HCT116 (cell line): ENCODE results near the gene DNM3. TPM values are rescaled to one million over a fixed set of nuclear protein-coding genes. Genes with fewer than 3 reads are reported as not detected.

Source experiments
- ATAC-seq: fragments of 200-7000 bp; cut with Tn5 transposase; 2 replicates; pipeline ENCODE4 v1.9.1; 2020; ENCODE audit warnings: mild to moderate bottlenecking, moderate library complexity
- BruUV-seq: library from RNA; stranded (reverse); fragments of 400-500 nt; replicated peaks from 2 replicates; lab custom pipeline; 2021; lab: Mats Ljungman, UMichigan
- CTCF ChIA-PET: fragments of 300-600 bp; sonication (Branson Sonifier 250); formaldehyde crosslinking; loops from one replicate; lab custom pipeline; 2021; ENCODE audit warnings: antibody characterized with exemption; lab: Charles Lee
- POLR2A ChIA-PET: fragments of 300-600, 350-600 bp; sonication (Branson Sonifier 250); formaldehyde crosslinking; loops from one replicate; lab custom pipeline; 2021; ENCODE audit warnings: antibody characterized with exemption; lab: Charles Lee
- RAD21 ChIA-PET, 2 experiments: fragments of 300-600 bp; sonication (Branson Sonifier 250); formaldehyde crosslinking; loops; one replicate each; lab custom pipeline; 2023; ENCODE audit warnings: low total read pairs in 2 of 2; ENCODE audit not compliant: uncharacterized antibody in 2 of 2, unreplicated experiment in 2 of 2, low non-redundant PET in 1 of 2; lab: Charles Lee
- DNase-seq: peaks from one replicate; pipeline ENCODE4 v3.0.0-alpha.2; 2010; ENCODE audit warnings: low read depth, low spot score
- H2AFZ ChIP-seq: fragments of 200-600 bp; shearing (Covaris generic), sonication (generic); 2 replicates; pipeline ENCODE4 v1.6.1; 2017; ENCODE audit warnings: low read depth, mixed run types, mixed read lengths, antibody characterized with exemption, low read length; ENCODE audit not compliant: poor library complexity, severe bottlenecking
- H3K27ac ChIP-seq: 2 replicates; pipeline ENCODE4 v1.5.1; 2012; ENCODE audit warnings: low read depth, low read length
- H3K27me3 ChIP-seq: fragments of 200-600 bp; sonication (generic); 2 replicates; pipeline ENCODE4 v1.6.1; 2016; ENCODE audit warnings: mixed run types, low read length, mixed read lengths; ENCODE audit not compliant: insufficient read depth
- H3K36me3 ChIP-seq, 2 experiments: fragments of 200-500 bp in 1 of 2; fragments of 200-600 bp in 1 of 2; sonication (Bioruptor generic) in 1 of 2; sonication (generic) in 1 of 2; 2 replicates each; pipeline versions ENCODE4 v1.5.1 to v1.6.1; 2014 to 2016; ENCODE audit warnings: low read length in 2 of 2, inconsistent platforms in 1 of 2, mixed read lengths in 1 of 2, mixed run types in 1 of 2; ENCODE audit not compliant: insufficient read depth in 2 of 2, control insufficient read depth in 1 of 2
- H3K4me1 ChIP-seq, 2 experiments: fragments of 200-600 bp in 1 of 2; sonication (generic) in 1 of 2; 2 replicates each; pipeline versions ENCODE4 v1.5.1 to v1.6.1; 2012 to 2017; ENCODE audit warnings: low read length in 2 of 2, inconsistent platforms in 1 of 2, mild to moderate bottlenecking in 1 of 2, mixed read lengths in 1 of 2, mixed run types in 1 of 2, moderate library complexity in 1 of 2; ENCODE audit not compliant: insufficient read depth in 2 of 2, control insufficient read depth in 1 of 2
- H3K4me2 ChIP-seq: fragments of 200-600 bp; sonication (generic); 2 replicates; pipeline ENCODE4 v1.6.1; 2017; ENCODE audit warnings: mixed run types, low read length, mixed read lengths
- H3K4me3 ChIP-seq, 2 experiments: fragments of 200-600 bp in 1 of 2; sonication (generic) in 1 of 2; replicated peaks in 1 of 2; 2 replicates each; pipeline ENCODE4 v1.5.1; 2011 to 2016; ENCODE audit warnings: low read length in 2 of 2, control low read depth in 1 of 2, low read depth in 1 of 2, mild to moderate bottlenecking in 1 of 2, mixed read lengths in 1 of 2, mixed run types in 1 of 2
- H3K79me2 ChIP-seq: fragments of 200-600 bp; sonication (generic); 2 replicates; pipeline ENCODE4 v1.6.1; 2017; ENCODE audit warnings: mild to moderate bottlenecking, mixed run types, low read length, moderate library complexity, mixed read lengths; ENCODE audit not compliant: insufficient read depth
- H3K9ac ChIP-seq: fragments of 200-600 bp; sonication (generic); 2 replicates; pipeline ENCODE4 v1.6.1; 2016; ENCODE audit warnings: low read length, mixed read lengths
- H3K9me2 ChIP-seq: fragments of 200-600 bp; sonication (generic), shearing (Covaris generic); 2 replicates; pipeline ENCODE4 v1.6.1; 2017; ENCODE audit warnings: mixed run types, mild to moderate bottlenecking, moderate library complexity; ENCODE audit not compliant: insufficient read depth
- H3K9me3 ChIP-seq, 2 experiments: fragments of 200-500 bp in 1 of 2; fragments of 200-600 bp in 1 of 2; sonication (Bioruptor generic) in 1 of 2; sonication (generic) in 1 of 2; 2 replicates each; pipeline ENCODE4 v1.6.1; 2014 to 2017; ENCODE audit warnings: low read length in 2 of 2, mixed read lengths in 2 of 2, inconsistent platforms in 1 of 2, low read depth in 1 of 2, mild to moderate bottlenecking in 1 of 2, mixed run types in 1 of 2, moderate library complexity in 1 of 2; ENCODE audit not compliant: control insufficient read depth in 1 of 2, insufficient read depth in 1 of 2
- H4K20me1 ChIP-seq: fragments of 200-600 bp; sonication (generic), shearing (Covaris generic); 2 replicates; pipeline ENCODE4 v1.6.1; 2017; ENCODE audit warnings: mixed run types, mild to moderate bottlenecking, moderate library complexity; ENCODE audit not compliant: insufficient read depth
- CBX3 ChIP-seq: IDR thresholded peaks from 2 replicates; pipeline ENCODE4 v1.6.1; 2012; ENCODE audit warnings: low read depth
- CEBPB ChIP-seq: IDR thresholded peaks from 2 replicates; pipeline ENCODE4 v1.6.1; 2012; ENCODE audit warnings: low read depth
- ELF1 ChIP-seq: IDR thresholded peaks from 2 replicates; pipeline ENCODE4 v1.6.1; 2012; ENCODE audit warnings: low read depth, borderline replicate concordance
- POLR2A ChIP-seq: IDR thresholded peaks from 2 replicates; pipeline ENCODE4 v1.7.0; 2011; ENCODE audit warnings: borderline replicate concordance; ENCODE audit not compliant: insufficient read depth, insufficient read length; ENCODE audit errors: extremely low read depth
- SIN3A ChIP-seq: IDR thresholded peaks from 2 replicates; pipeline ENCODE4 v1.6.1; 2012; ENCODE audit warnings: low read depth
- SP1 ChIP-seq: IDR thresholded peaks from 2 replicates; pipeline ENCODE4 v1.6.1; 2012; ENCODE audit warnings: low read depth
- YY1 ChIP-seq: IDR thresholded peaks from 2 replicates; pipeline ENCODE4 v1.6.1; 2011; ENCODE audit warnings: low read length, low read depth, moderate library complexity, mild to moderate bottlenecking; ENCODE audit not compliant: insufficient replicate concordance; ENCODE audit errors: extremely low read depth
- ZFX ChIP-seq: fragments of 450-650 bp; IDR thresholded peaks from 2 replicates; pipeline ENCODE4 v1.6.1; 2017
- intact Hi-C: fragments of 100-400 bp; cut with micrococcal nuclease; formaldehyde crosslinking; loops from 2 replicates; pipeline ENCODE4 v1.10.0; 2022
- total RNA-seq: library from RNA; stranded (reverse); gene quantifications from one replicate; pipeline ENCODE4 v1.2.1, GENCODE V29; 2021; ENCODE audit not compliant: unreplicated experiment
- TF ChIP-seq, protein P1 (sequence below), 3 experiments: fragments of 200-600 bp in 1 of 3; sonication (generic) in 1 of 3; IDR thresholded peaks in 2 of 3; conservative IDR thresholded peaks in 1 of 3; 2 replicates each; pipeline ENCODE4 v1.5.1; 2012 to 2017; ENCODE audit warnings: low read depth in 2 of 3, low read length in 2 of 3, antibody characterized with exemption in 1 of 3, borderline replicate concordance in 1 of 3, control low read depth in 1 of 3, mild to moderate bottlenecking in 1 of 3, mixed read lengths in 1 of 3, mixed run types in 1 of 3, moderate library complexity in 1 of 3; ENCODE audit not compliant: insufficient read depth in 1 of 3
- TF ChIP-seq, protein P2 (sequence below): IDR thresholded peaks from 2 replicates; pipeline ENCODE4 v1.6.1; 2012; ENCODE audit warnings: low read depth
- TF ChIP-seq, protein P3 (sequence below): IDR thresholded peaks from 2 replicates; pipeline ENCODE4 v1.6.1; 2011; ENCODE audit warnings: mild to moderate bottlenecking, low read length, moderate library complexity; ENCODE audit not compliant: insufficient replicate concordance; ENCODE audit errors: extremely low read depth

The DNM3 gene
- total RNA-seq, 1 experiment from 2014 or later: 3.1 TPM

DNA sequence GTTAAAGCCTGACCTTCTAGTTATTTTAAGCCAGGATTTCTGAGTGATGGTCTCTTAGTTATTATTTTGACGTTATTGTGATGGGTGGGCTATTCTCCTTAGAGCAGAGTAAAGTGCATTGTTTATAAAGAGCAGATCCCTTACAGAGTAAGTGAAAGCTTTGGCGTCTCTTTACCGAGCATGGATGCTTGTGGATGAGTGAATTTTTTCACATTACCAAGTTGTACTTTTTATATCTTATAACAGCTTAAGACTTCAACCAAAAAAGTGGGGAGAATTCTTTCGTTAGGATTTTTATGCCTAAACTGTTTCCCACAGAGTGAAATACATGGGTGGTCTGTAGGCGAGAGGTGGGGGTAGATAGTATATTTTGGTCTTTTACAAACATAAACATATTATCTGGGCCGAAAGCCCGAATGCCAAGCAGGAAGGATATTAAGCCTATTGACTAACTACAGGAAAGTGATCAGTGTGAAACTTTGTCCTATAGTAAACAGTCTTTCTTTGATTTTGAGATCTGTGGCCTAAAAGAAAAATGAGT lies 300.1 kb downstream of the DNM3 start:
- Histone ChIP-seq H2AFZ (no peak overlapping the region), H3K9me2 (no peaks in the 10 kb centered on the region), H4K20me1 (no peaks in the 10 kb centered on the region), H3K27me3 (no peaks in the 10 kb centered on the region), H3K9ac (no peak overlapping the region), H3K4me2 (no peak overlapping the region), H3K4me3 (no peak overlapping the region), H3K79me2 (no peaks in the 10 kb centered on the region), H3K9me3 (no peaks in the 10 kb centered on the region), H3K36me3 (no peaks in the 10 kb centered on the region), H3K27ac (no peak overlapping the region), H3K4me1 (no peaks in the 10 kb centered on the region)
- ATAC-seq (no peak), DNase-seq (no peak)
- RAD21 ChIA-PET: no interaction called here
- POLR2A ChIA-PET: no interaction called here
- intact Hi-C loops: no loop called here
- TF ChIP-seq YY1 (no peak), ZFX (no peak), CEBPB (no peak), ELF1 (no peak), CBX3 (no peak), SP1 (no peak), POLR2A (no peak), SIN3A (no peak)
- TF ChIP-seq, protein P1, sequence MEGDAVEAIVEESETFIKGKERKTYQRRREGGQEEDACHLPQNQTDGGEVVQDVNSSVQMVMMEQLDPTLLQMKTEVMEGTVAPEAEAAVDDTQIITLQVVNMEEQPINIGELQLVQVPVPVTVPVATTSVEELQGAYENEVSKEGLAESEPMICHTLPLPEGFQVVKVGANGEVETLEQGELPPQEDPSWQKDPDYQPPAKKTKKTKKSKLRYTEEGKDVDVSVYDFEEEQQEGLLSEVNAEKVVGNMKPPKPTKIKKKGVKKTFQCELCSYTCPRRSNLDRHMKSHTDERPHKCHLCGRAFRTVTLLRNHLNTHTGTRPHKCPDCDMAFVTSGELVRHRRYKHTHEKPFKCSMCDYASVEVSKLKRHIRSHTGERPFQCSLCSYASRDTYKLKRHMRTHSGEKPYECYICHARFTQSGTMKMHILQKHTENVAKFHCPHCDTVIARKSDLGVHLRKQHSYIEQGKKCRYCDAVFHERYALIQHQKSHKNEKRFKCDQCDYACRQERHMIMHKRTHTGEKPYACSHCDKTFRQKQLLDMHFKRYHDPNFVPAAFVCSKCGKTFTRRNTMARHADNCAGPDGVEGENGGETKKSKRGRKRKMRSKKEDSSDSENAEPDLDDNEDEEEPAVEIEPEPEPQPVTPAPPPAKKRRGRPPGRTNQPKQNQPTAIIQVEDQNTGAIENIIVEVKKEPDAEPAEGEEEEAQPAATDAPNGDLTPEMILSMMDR (IDR thresholded peaks at IDR 0.05 in 2 of 3, conservative IDR thresholded peaks at IDR 0.05 in 1 of 3; ENCODE audit: borderline replicate concordance in 1 of 3, insufficient read depth in 1 of 3, low read depth in 2 of 3, low read length in 2 of 3): no peak
- TF ChIP-seq, protein P2, sequence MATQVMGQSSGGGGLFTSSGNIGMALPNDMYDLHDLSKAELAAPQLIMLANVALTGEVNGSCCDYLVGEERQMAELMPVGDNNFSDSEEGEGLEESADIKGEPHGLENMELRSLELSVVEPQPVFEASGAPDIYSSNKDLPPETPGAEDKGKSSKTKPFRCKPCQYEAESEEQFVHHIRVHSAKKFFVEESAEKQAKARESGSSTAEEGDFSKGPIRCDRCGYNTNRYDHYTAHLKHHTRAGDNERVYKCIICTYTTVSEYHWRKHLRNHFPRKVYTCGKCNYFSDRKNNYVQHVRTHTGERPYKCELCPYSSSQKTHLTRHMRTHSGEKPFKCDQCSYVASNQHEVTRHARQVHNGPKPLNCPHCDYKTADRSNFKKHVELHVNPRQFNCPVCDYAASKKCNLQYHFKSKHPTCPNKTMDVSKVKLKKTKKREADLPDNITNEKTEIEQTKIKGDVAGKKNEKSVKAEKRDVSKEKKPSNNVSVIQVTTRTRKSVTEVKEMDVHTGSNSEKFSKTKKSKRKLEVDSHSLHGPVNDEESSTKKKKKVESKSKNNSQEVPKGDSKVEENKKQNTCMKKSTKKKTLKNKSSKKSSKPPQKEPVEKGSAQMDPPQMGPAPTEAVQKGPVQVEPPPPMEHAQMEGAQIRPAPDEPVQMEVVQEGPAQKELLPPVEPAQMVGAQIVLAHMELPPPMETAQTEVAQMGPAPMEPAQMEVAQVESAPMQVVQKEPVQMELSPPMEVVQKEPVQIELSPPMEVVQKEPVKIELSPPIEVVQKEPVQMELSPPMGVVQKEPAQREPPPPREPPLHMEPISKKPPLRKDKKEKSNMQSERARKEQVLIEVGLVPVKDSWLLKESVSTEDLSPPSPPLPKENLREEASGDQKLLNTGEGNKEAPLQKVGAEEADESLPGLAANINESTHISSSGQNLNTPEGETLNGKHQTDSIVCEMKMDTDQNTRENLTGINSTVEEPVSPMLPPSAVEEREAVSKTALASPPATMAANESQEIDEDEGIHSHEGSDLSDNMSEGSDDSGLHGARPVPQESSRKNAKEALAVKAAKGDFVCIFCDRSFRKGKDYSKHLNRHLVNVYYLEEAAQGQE: no peak
- TF ChIP-seq, protein P3, sequence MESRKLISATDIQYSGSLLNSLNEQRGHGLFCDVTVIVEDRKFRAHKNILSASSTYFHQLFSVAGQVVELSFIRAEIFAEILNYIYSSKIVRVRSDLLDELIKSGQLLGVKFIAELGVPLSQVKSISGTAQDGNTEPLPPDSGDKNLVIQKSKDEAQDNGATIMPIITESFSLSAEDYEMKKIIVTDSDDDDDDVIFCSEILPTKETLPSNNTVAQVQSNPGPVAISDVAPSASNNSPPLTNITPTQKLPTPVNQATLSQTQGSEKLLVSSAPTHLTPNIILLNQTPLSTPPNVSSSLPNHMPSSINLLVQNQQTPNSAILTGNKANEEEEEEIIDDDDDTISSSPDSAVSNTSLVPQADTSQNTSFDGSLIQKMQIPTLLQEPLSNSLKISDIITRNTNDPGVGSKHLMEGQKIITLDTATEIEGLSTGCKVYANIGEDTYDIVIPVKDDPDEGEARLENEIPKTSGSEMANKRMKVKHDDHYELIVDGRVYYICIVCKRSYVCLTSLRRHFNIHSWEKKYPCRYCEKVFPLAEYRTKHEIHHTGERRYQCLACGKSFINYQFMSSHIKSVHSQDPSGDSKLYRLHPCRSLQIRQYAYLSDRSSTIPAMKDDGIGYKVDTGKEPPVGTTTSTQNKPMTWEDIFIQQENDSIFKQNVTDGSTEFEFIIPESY: no peak
- BruUV-seq: no TSS peak
- CTCF ChIA-PET: no interaction called here
